ENCODE results near the gene PPAN. TPM values are rescaled to one million over a fixed set of nuclear protein-coding genes. Genes with fewer than 3 reads are reported as not detected.

Gene PPAN
- total RNA-seq, 1 experiment from 2014 or later, result 101 TPM

- TF ChIP-seq CBX3 (IDR thresholded peaks at IDR 0.05; ENCODE audit: low read depth) (no peak), ATF3 (IDR thresholded peaks at IDR 0.05) (no peak)
- Histone ChIP-seq H2AFZ (ENCODE audit: low read depth, low read length, poor library complexity, severe bottlenecking) (no peak overlapping the region), H3K27ac (ENCODE audit: low read depth, low read length) (no peak overlapping the region), H3K79me2 (ENCODE audit: insufficient read depth, low read length) (no peaks in the 10 kb centered on the region), H3K4me2 (ENCODE audit: low read length) (no peak overlapping the region), H3K4me3 (replicated peaks in 1 of 2; ENCODE audit: low read depth in 1 of 2, low read length in 2 of 2) (no peak overlapping the region), H3K36me3 (ENCODE audit: control insufficient read depth in 1 of 2, insufficient read depth in 2 of 2, low read length in 2 of 2) (peaks cover 20 to 54% of the 10 kb centered on the region in 2 experiments; a peak in 3 of 4 replicates), H3K27me3 (ENCODE audit: insufficient read depth, low read length) (no peaks in the 10 kb centered on the region), H3K9me3 (ENCODE audit: control insufficient read depth in 1 of 2, insufficient read depth in 1 of 2, low read depth in 1 of 2, low read length in 2 of 2) (no peaks in the 10 kb centered on the region), H3K9ac (ENCODE audit: low read length) (no peak overlapping the region), H4K20me1 (ENCODE audit: insufficient read depth) (no peaks in the 10 kb centered on the region), H3K9me2 (ENCODE audit: insufficient read depth) (no peaks in the 10 kb centered on the region), H3K4me1 (ENCODE audit: control insufficient read depth in 1 of 2, insufficient read depth in 2 of 2, low read length in 2 of 2) (peaks cover 0 to 6% of the 10 kb centered on the region in 2 experiments; a peak in 2 of 4 replicates)
- ChIA-PET RAD21 (ENCODE audit: low non-redundant PET in 1 of 2, low total read pairs in 2 of 2, uncharacterized antibody in 2 of 2, unreplicated experiment in 2 of 2) (no interaction called here), POLR2A (no interaction called here), CTCF (interaction anchor here (1.5 kb wide), 1 partner anchor 117 kb away, joined by 3 read pairs; no protein-coding TSS in a partner anchor)
- DNase-seq (ENCODE audit: low read depth, low spot score) (no peak), ATAC-seq (no peak)
- intact Hi-C loops (cut with micrococcal nuclease), result no loop called here
- no TSS peak for BruUV-seq (replicated peaks)
Measured at GRCh38 chr19:10132905-10133304, 26.7 kb downstream of the PPAN start.

- ATAC-seq (no peak), DNase-seq (ENCODE audit: low read depth, low spot score) (no peak)
- H3K36me3 ChIP-seq (ENCODE audit: control insufficient read depth in 1 of 2, insufficient read depth in 2 of 2, low read length in 2 of 2), result peaks cover 23 to 61% of the 10 kb centered on the region in 2 experiments; a peak in 3 of 4 replicates
- H2AFZ ChIP-seq (ENCODE audit: low read depth, low read length, poor library complexity, severe bottlenecking), result no peak overlapping the region
- no peaks in the 10 kb centered on the region for H3K79me2 ChIP-seq (ENCODE audit: insufficient read depth, low read length)
- H3K9me3 ChIP-seq (ENCODE audit: control insufficient read depth in 1 of 2, insufficient read depth in 1 of 2, low read depth in 1 of 2, low read length in 2 of 2), result no peaks in the 10 kb centered on the region
- no peaks in the 10 kb centered on the region for H3K9me2 ChIP-seq (ENCODE audit: insufficient read depth)
- peaks cover 0 to 6% of the 10 kb centered on the region in 2 experiments; a peak in 2 of 4 replicates for H3K4me1 ChIP-seq (ENCODE audit: control insufficient read depth in 1 of 2, insufficient read depth in 2 of 2, low read length in 2 of 2)
- no peak overlapping the region for H3K4me3 ChIP-seq (replicated peaks in 1 of 2; ENCODE audit: low read depth in 1 of 2, low read length in 2 of 2)
- TF ChIP-seq SP1 (IDR thresholded peaks at IDR 0.05; ENCODE audit: low read depth), result no peak
- TF ChIP-seq RAD21 (IDR thresholded peaks at IDR 0.05; ENCODE audit: low read depth), result no peak
- no peak for TF ChIP-seq TCF7L2 (IDR thresholded peaks at IDR 0.05; ENCODE audit: borderline replicate concordance, extremely low read depth, insufficient read depth, insufficient read length)
- no peak for TF ChIP-seq SRF (IDR thresholded peaks at IDR 0.05; ENCODE audit: low read depth)
- no peak for TF ChIP-seq CBX3 (IDR thresholded peaks at IDR 0.05; ENCODE audit: low read depth)
- TF ChIP-seq YY1 (IDR thresholded peaks at IDR 0.05; ENCODE audit: extremely low read depth, insufficient replicate concordance, low read depth, low read length), result no peak
- TF ChIP-seq FOSL1 (IDR thresholded peaks at IDR 0.05; ENCODE audit: low read depth), result no peak
- no peak for TF ChIP-seq ATF3 (IDR thresholded peaks at IDR 0.05)
- TF ChIP-seq SIN3A (IDR thresholded peaks at IDR 0.05; ENCODE audit: low read depth), result no peak
- no peak for TF ChIP-seq CEBPB (IDR thresholded peaks at IDR 0.05; ENCODE audit: low read depth)
- no peak for TF ChIP-seq POLR2A (IDR thresholded peaks at IDR 0.05; ENCODE audit: borderline replicate concordance, extremely low read depth, insufficient read depth, insufficient read length)
- TF ChIP-seq, protein P1, sequence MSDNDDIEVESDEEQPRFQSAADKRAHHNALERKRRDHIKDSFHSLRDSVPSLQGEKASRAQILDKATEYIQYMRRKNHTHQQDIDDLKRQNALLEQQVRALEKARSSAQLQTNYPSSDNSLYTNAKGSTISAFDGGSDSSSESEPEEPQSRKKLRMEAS (IDR thresholded peaks at IDR 0.05), result no peak
- BruUV-seq (replicated peaks), result no TSS peak
- H4K20me1 ChIP-seq (ENCODE audit: insufficient read depth), result no peaks in the 10 kb centered on the region
- ChIA-PET POLR2A (no interaction called here), RAD21 (ENCODE audit: low non-redundant PET in 1 of 2, low total read pairs in 2 of 2, uncharacterized antibody in 2 of 2, unreplicated experiment in 2 of 2) (no interaction called here), CTCF (interaction anchor here (1.5 kb wide), 1 partner anchor 117 kb away, joined by 3 read pairs; no protein-coding TSS in a partner anchor)
- H3K4me2 ChIP-seq (ENCODE audit: low read length), result no peak overlapping the region
- H3K9ac ChIP-seq (ENCODE audit: low read length), result no peak overlapping the region
- no peak overlapping the region for H3K27ac ChIP-seq (ENCODE audit: low read depth, low read length)
- intact Hi-C loops (cut with micrococcal nuclease), result no loop called here
- H3K27me3 ChIP-seq (ENCODE audit: insufficient read depth, low read length), result no peaks in the 10 kb centered on the region
Measured at GRCh38 chr19:10133596-10133995, 27.4 kb downstream of the PPAN start.
